ENCODE measurements around the gene RNF220. TPM values are rescaled to one million over a fixed set of nuclear protein-coding genes. Genes with fewer than 3 reads are reported as not detected.

Gene RNF220
- total RNA-seq, 4 donors from 2014 or later = 45.8 to 169 (median 89.4) TPM

DNA sequence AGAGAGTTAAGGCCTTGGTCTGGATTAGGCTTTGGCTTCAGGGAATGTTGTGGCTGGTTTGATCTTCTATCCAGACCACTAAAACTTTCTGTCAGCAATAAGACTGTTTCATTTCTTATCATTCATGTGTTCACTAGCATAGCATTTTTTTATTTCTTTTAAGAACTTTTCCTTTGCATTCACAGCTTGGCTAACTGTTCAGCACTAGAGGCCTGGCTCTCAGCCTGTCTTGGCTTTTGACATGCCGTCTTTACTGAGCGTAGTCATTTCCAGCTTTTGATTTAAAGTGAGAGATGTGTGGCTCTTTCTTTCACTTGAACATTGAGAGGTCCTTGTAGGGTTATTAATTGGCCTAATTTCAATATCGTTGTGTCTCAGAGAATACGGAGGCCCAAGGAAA is 62.5 kb downstream of the RNF220 start:
- Histone ChIP-seq H3K4me1 (peaks cover 0 to 4% (median under 1%) of the 10 kb centered on the region in 4 donors), H3K27ac (no peak overlapping the region), H3K27me3 (no peaks in the 10 kb centered on the region), H3K9me3 (peaks cover 0 to 4% of the 10 kb centered on the region in 2 donors), H3K4me3 (no peak overlapping the region), H3K36me3 (no peaks in the 10 kb centered on the region)
- in situ Hi-C loops (cut with MboI; ENCODE audit: low pct_ligation_motif_present in 1 of 4, low pct_unique_long_range_greater_than_20kb in 1 of 4, low sequenced_read_pairs in 3 of 4) (no loop called here), intact Hi-C loops (cut with DNase I; ENCODE audit: low total_unique reads) (no loop called here)
- DNase-seq = no peak
- 66 to 95% methylated on average over 4 of the region's 4 CpGs for WGBS, 2 donors (ENCODE audit: low coverage in 1 of 2)
- no peak for TF ChIP-seq POLR2A (IDR thresholded peaks at IDR 0.05)
- no peak for TF ChIP-seq POLR2AphosphoS5 (IDR thresholded peaks at IDR 0.05)
- TF ChIP-seq EP300 (IDR thresholded peaks at IDR 0.05; ENCODE audit: low read depth) = no peak
- TF ChIP-seq, protein P1, sequence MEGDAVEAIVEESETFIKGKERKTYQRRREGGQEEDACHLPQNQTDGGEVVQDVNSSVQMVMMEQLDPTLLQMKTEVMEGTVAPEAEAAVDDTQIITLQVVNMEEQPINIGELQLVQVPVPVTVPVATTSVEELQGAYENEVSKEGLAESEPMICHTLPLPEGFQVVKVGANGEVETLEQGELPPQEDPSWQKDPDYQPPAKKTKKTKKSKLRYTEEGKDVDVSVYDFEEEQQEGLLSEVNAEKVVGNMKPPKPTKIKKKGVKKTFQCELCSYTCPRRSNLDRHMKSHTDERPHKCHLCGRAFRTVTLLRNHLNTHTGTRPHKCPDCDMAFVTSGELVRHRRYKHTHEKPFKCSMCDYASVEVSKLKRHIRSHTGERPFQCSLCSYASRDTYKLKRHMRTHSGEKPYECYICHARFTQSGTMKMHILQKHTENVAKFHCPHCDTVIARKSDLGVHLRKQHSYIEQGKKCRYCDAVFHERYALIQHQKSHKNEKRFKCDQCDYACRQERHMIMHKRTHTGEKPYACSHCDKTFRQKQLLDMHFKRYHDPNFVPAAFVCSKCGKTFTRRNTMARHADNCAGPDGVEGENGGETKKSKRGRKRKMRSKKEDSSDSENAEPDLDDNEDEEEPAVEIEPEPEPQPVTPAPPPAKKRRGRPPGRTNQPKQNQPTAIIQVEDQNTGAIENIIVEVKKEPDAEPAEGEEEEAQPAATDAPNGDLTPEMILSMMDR (IDR thresholded peaks at IDR 0.05) = no peak

- Histone ChIP-seq H3K9me3 (no peaks in the 10 kb centered on the region), H3K36me3 (no peaks in the 10 kb centered on the region), H3K27ac (no peak overlapping the region), H3K4me3 (no peak overlapping the region), H3K27me3 (no peaks in the 10 kb centered on the region), H3K4me1 (peaks cover 0 to 10% (median 4%) of the 10 kb centered on the region in 4 donors)
- DNase-seq = no peak
- intact Hi-C loops (cut with DNase I; ENCODE audit: low total_unique reads) (loop anchor here (1.0 kb wide), 1 partner anchor 48 kb away; no protein-coding TSS in a partner anchor), in situ Hi-C loops (cut with MboI; ENCODE audit: low pct_ligation_motif_present in 1 of 4, low pct_unique_long_range_greater_than_20kb in 1 of 4, low sequenced_read_pairs in 3 of 4) (no loop called here)
- 45 to 74% methylated on average over 2 of the region's 2 CpGs for WGBS, 2 donors (ENCODE audit: low coverage in 1 of 2)
- TF ChIP-seq POLR2AphosphoS5 (IDR thresholded peaks at IDR 0.05) = no peak
- TF ChIP-seq POLR2A (IDR thresholded peaks at IDR 0.05) = no peak
- TF ChIP-seq, protein P1 (IDR thresholded peaks at IDR 0.05) = no peak
- no peak for TF ChIP-seq EP300 (IDR thresholded peaks at IDR 0.05; ENCODE audit: low read depth)
These were observed 66.9 kb downstream of the RNF220 start for GRCh38 chr1:44471911-44472453.

GRCh38 chr1:44472620-44473525 is 67.8 kb downstream of the RNF220 start:
- Histone ChIP-seq H3K36me3 (no peaks in the 10 kb centered on the region), H3K9me3 (no peaks in the 10 kb centered on the region), H3K27me3 (no peaks in the 10 kb centered on the region), H3K4me1 (peaks cover 0 to 10% (median 4%) of the 10 kb centered on the region in 4 donors), H3K4me3 (no peak overlapping the region), H3K27ac (no peak overlapping the region)
- DNase-seq = no peak
- intact Hi-C loops (cut with DNase I; ENCODE audit: low total_unique reads) (no loop called here), in situ Hi-C loops (cut with MboI; ENCODE audit: low pct_ligation_motif_present in 1 of 4, low pct_unique_long_range_greater_than_20kb in 1 of 4, low sequenced_read_pairs in 3 of 4) (no loop called here)
- WGBS, 2 donors (ENCODE audit: low coverage in 1 of 2) = 28 to 30% methylated on average over 16 to 18 of the region's 18 CpGs
- TF ChIP-seq POLR2AphosphoS5 (IDR thresholded peaks at IDR 0.05) (no peak), EP300 (IDR thresholded peaks at IDR 0.05; ENCODE audit: low read depth) (no peak), POLR2A (IDR thresholded peaks at IDR 0.05) (no peak)
- TF ChIP-seq, protein P1 (IDR thresholded peaks at IDR 0.05) = no peak

- H3K4me1 ChIP-seq = peaks cover 0 to 10% (median 4%) of the 10 kb centered on the region in 4 donors
- no peak for DNase-seq
- H3K4me3 ChIP-seq = no peak overlapping the region
- intact Hi-C loops (cut with DNase I; ENCODE audit: low total_unique reads) (loop anchor here (1.0 kb wide), 1 partner anchor 41 kb away; no protein-coding TSS in a partner anchor), in situ Hi-C loops (cut with MboI; ENCODE audit: low pct_ligation_motif_present in 1 of 4, low pct_unique_long_range_greater_than_20kb in 1 of 4, low sequenced_read_pairs in 3 of 4) (no loop called here)
- no peak overlapping the region for H3K27ac ChIP-seq
- H3K9me3 ChIP-seq = no peaks in the 10 kb centered on the region
- peaks cover 7% of the 10 kb centered on the region for H3K27me3 ChIP-seq
- no peaks in the 10 kb centered on the region for H3K36me3 ChIP-seq
- no peak for TF ChIP-seq POLR2AphosphoS5 (IDR thresholded peaks at IDR 0.05)
- TF ChIP-seq, protein P1 (IDR thresholded peaks at IDR 0.05) = no peak
- TF ChIP-seq POLR2A (IDR thresholded peaks at IDR 0.05) = no peak
- no peak for TF ChIP-seq EP300 (IDR thresholded peaks at IDR 0.05; ENCODE audit: low read depth)
These were observed 71.8 kb downstream of the RNF220 start for GRCh38 chr1:44476891-44477290.
